CD1c-positive myeloid dendritic cell (primary cell): ENCODE data around the gene COLQ.
A peak's percentile ranks its signal among the peaks of the same experiment; 100 is the strongest.

Source experiments
- DNase-seq: peaks from one replicate; pipeline ENCODE4 v3.0.0-alpha.2; 2016; ENCODE audit errors: extremely low spot score

Gene COLQ

DNA sequence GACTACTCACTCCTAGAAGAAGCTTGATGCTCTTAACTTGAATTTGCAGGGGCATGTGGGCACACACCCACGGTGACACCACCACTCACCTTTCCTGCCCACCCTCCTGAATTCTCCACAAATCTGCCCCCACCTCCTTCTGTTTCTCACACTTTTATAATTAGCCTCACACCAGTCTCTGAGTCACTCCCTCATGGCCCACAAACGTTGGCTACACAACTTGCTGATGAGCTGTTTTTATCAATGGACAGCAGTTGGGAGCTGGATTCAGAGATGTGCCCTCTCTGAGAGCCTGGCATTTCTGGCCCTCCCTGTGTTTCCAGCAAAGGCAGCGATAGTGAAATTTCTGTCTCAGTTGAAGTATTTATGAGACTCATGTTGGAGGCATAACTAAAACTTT, 1.3 kb downstream of the COLQ start:
- no peak for DNase-seq

GRCh38 chr3:15519096-15519495, 2.4 kb downstream of the COLQ start:
- no peak for DNase-seq

DNA sequence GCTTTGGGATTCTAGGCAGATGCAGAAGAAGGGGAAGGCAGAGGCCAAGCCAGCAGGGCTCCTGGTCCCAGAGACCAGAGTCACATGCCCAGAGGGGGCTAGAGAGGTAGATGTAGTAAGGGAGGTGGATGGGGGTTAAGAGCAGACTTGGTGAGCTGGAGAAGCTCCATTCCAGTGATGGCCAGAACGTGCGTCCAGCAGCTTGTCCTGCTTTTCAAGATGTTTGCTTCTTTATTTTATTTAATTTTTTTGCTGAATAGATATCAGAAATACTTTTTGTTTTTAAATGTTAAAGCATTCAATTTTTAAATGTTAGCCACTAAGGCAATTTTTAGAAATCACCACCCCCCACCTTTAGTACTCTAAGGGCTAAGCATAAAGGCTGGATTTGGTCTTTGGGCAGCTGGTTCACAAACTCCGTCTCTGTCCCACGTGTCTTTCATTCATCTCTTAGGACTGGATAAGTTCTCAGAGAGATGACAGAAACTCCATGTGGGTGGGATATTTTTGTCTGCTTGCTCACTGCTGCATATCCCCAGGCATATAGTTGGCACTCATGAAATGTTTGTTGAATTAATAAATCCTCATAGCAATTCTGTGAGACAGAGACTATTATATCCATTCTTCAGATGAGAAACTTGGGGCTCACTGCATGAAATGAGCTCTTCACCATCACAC, 6.7 kb downstream of the COLQ start:
- no peak for DNase-seq

DNA sequence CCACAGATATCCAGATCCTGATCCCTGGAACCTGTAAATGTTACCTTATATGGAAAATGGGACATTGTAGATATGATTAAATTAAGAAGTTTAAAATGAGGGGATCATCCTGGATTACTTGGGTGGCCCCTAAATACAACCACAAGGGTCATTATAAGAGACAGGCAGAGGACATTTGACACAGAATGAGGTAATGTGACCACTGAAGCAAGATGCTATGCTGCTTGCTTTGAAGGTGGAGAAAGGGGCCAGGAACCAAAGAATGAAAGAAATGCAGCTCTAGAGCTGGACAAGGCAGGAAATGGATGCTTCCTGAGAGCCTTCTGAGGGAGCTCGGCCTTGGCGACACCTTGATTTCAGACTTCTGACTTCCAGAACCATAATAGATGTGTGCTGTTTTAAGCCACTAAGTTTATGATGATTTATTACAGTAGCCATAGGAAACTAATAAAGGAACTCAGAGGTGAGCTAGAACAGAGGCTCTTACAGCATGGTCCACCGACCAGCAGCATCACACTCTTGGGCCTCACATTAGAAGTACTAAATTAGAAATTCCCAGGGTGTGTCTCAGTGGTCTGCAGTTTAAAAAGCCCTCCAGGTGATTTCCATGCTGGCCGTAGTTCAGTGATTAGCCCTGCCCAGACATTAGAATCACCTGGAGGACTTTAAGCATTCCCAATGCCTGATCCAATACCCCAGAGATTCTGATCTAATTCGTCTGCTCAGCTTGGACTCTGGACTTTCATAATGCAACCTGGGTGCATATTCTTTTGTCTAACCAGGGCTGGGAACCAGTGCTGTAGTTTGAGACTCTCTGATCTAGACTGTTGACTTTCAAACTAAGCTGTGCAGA, 7.5 kb downstream of the COLQ start:
- no peak for DNase-seq

GRCh38 chr3:15513116-15513515, 8.4 kb downstream of the COLQ start:
- no peak for DNase-seq

DNA sequence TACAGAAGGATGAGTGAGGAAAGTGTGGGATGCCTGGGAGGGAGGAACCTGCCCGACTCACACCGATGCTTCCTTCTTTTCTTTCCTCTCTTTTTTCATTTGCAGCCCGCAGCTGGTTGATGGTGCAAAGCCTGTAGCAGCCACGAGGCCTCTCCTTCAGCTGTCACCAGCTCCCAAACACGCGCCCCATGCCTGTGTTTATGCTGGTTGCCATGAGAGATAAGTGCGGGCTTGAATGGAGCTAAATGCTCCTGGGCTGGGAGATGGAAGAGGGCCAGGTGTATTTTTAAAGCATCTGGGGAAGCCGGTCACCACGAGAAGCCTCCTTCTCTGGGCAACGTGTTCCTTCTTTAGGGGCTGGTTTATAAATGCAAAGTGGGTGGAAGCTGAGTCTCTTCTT, 9.3 kb downstream of the COLQ start:
- peak; percentile 9 for DNase-seq

- DNase-seq = no peak
Observed at GRCh38 chr3:15511156-15511555, 10.3 kb downstream of the COLQ start.

GRCh38 chr3:15510493-15510892, 11.0 kb downstream of the COLQ start:
- DNase-seq = no peak

DNA sequence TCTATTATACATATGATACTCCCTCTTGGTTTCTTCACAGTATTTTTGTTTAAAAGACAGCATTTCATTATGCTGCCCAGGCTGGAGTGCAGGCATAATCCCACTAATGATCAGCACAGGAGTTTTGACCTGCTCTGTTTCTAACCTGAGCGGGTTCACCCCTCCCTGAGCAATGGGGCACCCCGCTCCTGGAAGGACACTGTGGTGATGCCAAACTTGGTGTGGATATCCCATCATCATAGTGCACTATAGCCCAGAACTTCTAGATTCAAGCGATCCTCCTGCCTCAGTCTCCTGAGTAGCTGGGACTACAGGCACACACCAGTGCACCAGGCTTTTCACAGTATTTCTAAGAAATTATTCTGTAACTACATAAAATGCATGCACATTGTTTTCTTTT, 14.9 kb downstream of the COLQ start:
- no peak for DNase-seq

- DNase-seq = no peak
Observed at GRCh38 chr3:15505479-15506165, 15.9 kb downstream of the COLQ start.

- DNase-seq = no peak
Observed at GRCh38 chr3:15502616-15503015, 18.9 kb downstream of the COLQ start.

GRCh38 chr3:15501126-15501525, 20.4 kb downstream of the COLQ start:
- no peak for DNase-seq

DNA sequence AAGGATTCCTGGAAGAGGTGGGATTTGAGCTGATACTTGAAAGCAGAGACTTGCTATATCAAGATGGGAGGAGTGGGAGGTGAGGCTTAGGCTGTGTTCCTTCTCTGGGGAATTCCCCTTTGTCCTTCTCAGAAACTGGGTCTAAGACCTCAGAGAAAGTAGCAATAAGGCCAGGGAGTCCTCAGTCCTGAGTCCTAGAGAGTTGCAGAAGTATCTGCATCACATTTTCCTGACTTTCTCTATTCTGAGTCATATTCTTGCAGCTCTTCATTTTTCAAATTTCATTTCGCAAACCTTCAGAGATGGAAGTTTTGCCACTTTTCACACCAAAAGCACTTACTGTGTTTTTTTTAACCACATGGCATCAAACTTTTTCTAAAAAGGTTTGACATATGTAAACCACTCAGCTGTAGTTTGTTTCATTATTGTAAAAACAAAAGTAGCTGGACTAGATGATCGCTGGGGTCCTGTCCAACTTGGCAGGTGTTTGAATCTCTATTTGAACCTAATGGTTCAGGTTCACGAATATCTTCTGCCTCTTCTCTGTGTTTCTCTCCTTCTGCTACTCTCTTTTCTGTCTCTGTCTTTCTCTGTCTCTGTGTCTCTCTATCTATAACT, 21.3 kb downstream of the COLQ start:
- peak; percentile 65 for DNase-seq

- peak; percentile 46 for DNase-seq
Observed at GRCh38 chr3:15499536-15499935, 22.0 kb downstream of the COLQ start.

- DNase-seq = no peak
Observed at GRCh38 chr3:15498431-15499214, 22.9 kb downstream of the COLQ start.

DNA sequence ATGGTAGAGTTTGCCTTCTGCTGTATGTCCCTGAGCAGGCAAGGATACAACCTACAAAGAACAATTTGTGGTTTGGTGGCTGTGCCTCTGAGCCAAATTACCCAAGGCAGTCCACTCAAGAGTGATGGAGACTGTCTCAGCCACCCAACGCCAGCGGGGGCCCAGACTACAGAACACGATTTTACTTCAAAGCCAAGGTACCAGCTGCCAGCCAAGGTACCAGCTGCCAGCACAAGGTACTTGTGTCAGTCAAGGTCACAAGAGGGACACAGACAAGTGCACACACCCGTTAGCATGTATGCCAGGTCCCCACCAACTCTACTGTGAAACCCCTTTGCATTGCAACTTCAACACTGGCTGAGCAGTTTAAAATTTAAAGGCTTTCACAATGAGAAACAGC, 23.5 kb downstream of the COLQ start:
- no peak for DNase-seq

DNA sequence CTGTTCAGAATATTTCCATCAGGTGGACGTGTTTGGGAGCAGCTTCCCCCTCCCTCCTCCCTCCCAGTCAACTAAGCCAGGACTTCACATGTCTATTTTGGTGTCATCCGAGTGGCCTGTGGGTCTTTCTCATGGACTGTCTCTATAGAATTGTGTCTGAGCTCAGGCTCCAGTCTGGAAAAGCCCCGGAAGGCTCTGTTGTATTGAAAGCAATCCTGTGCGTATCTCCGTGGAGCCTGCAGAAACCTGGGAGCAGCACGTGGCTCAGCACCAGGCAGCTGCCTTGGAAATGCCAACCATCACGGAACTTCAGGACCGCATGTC, 25.2 kb downstream of the COLQ start:
- DNase-seq = no peak

DNA sequence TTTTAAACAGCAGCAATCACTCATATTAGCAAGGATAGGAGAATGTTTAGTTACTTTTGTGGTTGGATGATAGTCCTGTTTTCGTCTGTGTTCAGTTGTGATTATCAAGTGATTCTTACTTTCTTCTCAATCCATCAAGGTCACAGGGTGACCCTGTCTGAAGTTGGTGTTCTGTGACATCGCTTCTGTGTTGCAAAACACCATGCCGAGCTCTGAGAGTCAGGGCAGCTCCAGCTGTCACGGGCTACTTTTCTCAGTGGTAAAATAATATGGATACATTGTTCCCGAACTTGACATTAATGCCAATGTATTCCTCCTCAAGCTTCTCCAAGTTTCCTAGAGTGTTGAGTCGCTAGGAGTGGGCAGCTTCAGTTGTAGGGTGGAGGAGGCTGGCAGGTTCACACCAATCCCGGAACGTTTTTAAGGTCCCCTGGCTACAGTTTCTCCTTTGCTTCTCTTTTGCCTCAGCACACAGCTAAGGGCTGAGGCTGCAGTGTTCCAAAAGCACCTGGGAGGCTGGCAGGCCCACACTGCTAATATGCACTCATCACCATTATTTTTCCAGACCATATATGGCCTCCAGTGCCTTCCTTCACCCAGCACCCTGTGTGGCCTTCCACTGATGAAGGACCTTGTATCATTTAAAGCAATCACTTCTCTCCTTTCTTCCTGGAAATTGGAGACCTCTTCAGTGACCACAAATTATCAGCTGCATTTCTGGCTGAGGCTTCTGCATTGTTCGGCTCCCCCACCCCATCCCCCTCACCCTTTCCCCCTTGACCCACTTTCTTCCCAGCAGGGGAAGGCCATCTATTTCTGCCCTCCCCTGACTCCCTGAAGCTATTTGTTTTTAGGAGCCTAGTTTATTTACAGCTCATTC, 25.8 kb downstream of the COLQ start:
- DNase-seq = no peak

- no peak for DNase-seq
Observed at GRCh38 chr3:15493436-15493835, 28.1 kb downstream of the COLQ start.

DNA sequence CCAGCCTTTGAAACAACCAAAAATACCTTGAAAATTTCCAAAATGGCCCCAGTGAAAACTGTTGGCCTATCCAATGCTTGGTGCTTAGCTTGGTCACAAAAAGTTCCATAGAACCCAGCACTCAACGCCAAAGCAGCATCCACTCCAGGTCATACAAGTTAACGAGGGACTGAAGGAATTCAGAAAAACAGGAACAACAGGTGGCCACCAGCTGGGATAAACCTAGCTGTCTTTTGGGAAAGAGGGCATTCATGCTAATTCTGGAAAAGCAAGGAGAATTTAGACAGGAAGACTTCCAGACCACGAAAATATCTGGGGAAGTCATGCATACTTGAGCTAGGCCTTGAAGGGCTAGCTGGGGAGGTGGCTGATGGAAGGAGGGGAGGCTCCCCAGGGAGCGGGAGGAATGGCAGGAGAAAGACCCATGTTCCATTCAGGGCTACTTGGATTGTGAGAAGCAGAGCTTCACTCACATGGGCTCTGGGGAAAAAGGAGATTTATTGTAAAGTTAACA, 28.6 kb downstream of the COLQ start:
- DNase-seq = no peak
